WTC11 (cell line): ENCODE data around the gene MYO18A. TPM values are rescaled to one million over a fixed set of nuclear protein-coding genes. Genes with fewer than 3 reads are reported as not detected.

ENCODE experiments used
- ATAC-seq: fragments of 200-7000 bp; cut with Tn5 transposase; 2 replicates; pipeline ENCODE4 v1.10.0; 2021; ENCODE audit warnings: mild to moderate bottlenecking, moderate library complexity
- CTCF ChIA-PET: fragments of 300-600 bp; sonication (Branson Sonifier 250); formaldehyde crosslinking; loops from one replicate; lab custom pipeline; 2021; ENCODE audit warnings: antibody characterized with exemption; lab: Charles Lee
- POLR2A ChIA-PET: fragments of 350-600 bp; sonication (Branson Sonifier 250); formaldehyde crosslinking; loops from one replicate; lab custom pipeline; 2021; ENCODE audit warnings: antibody characterized with exemption; lab: Charles Lee
- DNase-seq: peaks from one replicate; pipeline ENCODE4 v3.0.0; 2021; ENCODE audit warnings: low spot score
- H3K27ac Mint-ChIP-seq: 2 replicates; pipeline ENCODE4 v1.8.0; 2021; ENCODE audit warnings: mixed read lengths
- H3K27me3 Mint-ChIP-seq: 2 replicates; pipeline ENCODE4 v1.8.0; 2021; ENCODE audit warnings: low read depth, mild to moderate bottlenecking, moderate library complexity, mixed read lengths
- H3K36me3 Mint-ChIP-seq: 2 replicates; pipeline ENCODE4 v1.8.0; 2021; ENCODE audit warnings: mixed read lengths
- H3K4me1 Mint-ChIP-seq: 2 replicates; pipeline ENCODE4 v1.8.0; 2022; ENCODE audit warnings: mixed read lengths
- H3K4me3 Mint-ChIP-seq: 2 replicates; pipeline ENCODE4 v1.8.0; 2021; ENCODE audit warnings: mild to moderate bottlenecking, moderate library complexity, mixed read lengths
- H3K9me3 Mint-ChIP-seq: 2 replicates; pipeline ENCODE4 v1.8.0; 2021; ENCODE audit warnings: mixed read lengths
- CBFB ChIP-seq: sonication (generic); formaldehyde crosslinking; IDR thresholded peaks from 2 replicates; pipeline ENCODE4 v1.8.1; 2022; ENCODE audit warnings: mild to moderate bottlenecking, low read depth, missing genetic modification reagents
- CREB1 ChIP-seq: sonication (generic); formaldehyde crosslinking; IDR thresholded peaks from 2 replicates; pipeline ENCODE4 v1.8.0; 2023; ENCODE audit warnings: mild to moderate bottlenecking, missing genetic modification reagents
- EMX1 ChIP-seq: fragments of 250-450 bp; sonication (Bioruptor Pico); IDR thresholded peaks from 2 replicates; pipeline ENCODE4 v1.8.0; 2021; ENCODE audit warnings: mild to moderate bottlenecking
- ETV6 ChIP-seq: sonication (generic); formaldehyde crosslinking; IDR thresholded peaks from 2 replicates; pipeline ENCODE4 v1.8.1; 2022; ENCODE audit warnings: mild to moderate bottlenecking, missing genetic modification reagents
- FOXJ3 ChIP-seq: sonication (generic); formaldehyde crosslinking; IDR thresholded peaks from 2 replicates; pipeline ENCODE4 v1.9.0; 2021; ENCODE audit warnings: missing genetic modification reagents, mild to moderate bottlenecking, borderline replicate concordance
- FOXP1 ChIP-seq: sonication (generic); formaldehyde crosslinking; IDR thresholded peaks from 2 replicates; pipeline ENCODE4 v1.8.0; 2022; ENCODE audit warnings: missing genetic modification reagents, mild to moderate bottlenecking, moderate library complexity, borderline replicate concordance
- JAZF1 ChIP-seq: fragments of 250-450 bp; sonication (Bioruptor Pico); IDR thresholded peaks from 2 replicates; pipeline ENCODE4 v1.9.0; 2021; ENCODE audit warnings: moderate library complexity, mild to moderate bottlenecking, inconsistent platforms
- MXD4 ChIP-seq: fragments of 250-450 bp; sonication (Bioruptor Pico); IDR thresholded peaks from 2 replicates; pipeline ENCODE4 v1.8.0; 2021; ENCODE audit warnings: mild to moderate bottlenecking, moderate library complexity, borderline replicate concordance
- MYBL2 ChIP-seq: sonication (generic); formaldehyde crosslinking; IDR thresholded peaks from 2 replicates; pipeline ENCODE4 v1.8.1; 2023; ENCODE audit warnings: mild to moderate bottlenecking, moderate library complexity, missing genetic modification reagents
- NFE2L1 ChIP-seq: sonication (generic); formaldehyde crosslinking; IDR thresholded peaks from 2 replicates; pipeline ENCODE4 v1.8.1; 2023; ENCODE audit warnings: missing genetic modification reagents
- NFYB ChIP-seq: sonication (generic); formaldehyde crosslinking; conservative IDR thresholded peaks from 2 replicates; pipeline ENCODE4 v1.8.0; 2022; ENCODE audit warnings: low read depth, missing genetic modification reagents
- NR1H2 ChIP-seq: sonication (generic); formaldehyde crosslinking; IDR thresholded peaks from 2 replicates; pipeline ENCODE4 v1.9.0; 2021; ENCODE audit warnings: mild to moderate bottlenecking, moderate library complexity, missing genetic modification reagents
- PRRX2 ChIP-seq: fragments of 250-450 bp; sonication (Bioruptor Pico); IDR thresholded peaks from 2 replicates; pipeline ENCODE4 v1.8.0; 2021; ENCODE audit warnings: mild to moderate bottlenecking
- RELA ChIP-seq: sonication (generic); formaldehyde crosslinking; IDR thresholded peaks from 2 replicates; pipeline ENCODE4 v1.8.1; 2022; ENCODE audit warnings: missing genetic modification reagents, mild to moderate bottlenecking, borderline replicate concordance
- SP1 ChIP-seq: sonication (generic); formaldehyde crosslinking; conservative IDR thresholded peaks from 2 replicates; pipeline ENCODE4 v1.8.1; 2022; ENCODE audit warnings: missing genetic modification reagents
- TEAD1 ChIP-seq: sonication (generic); formaldehyde crosslinking; IDR thresholded peaks from 2 replicates; pipeline ENCODE4 v1.8.0; 2022; ENCODE audit warnings: mild to moderate bottlenecking, missing genetic modification reagents
- ZBTB21 ChIP-seq: sonication (generic); formaldehyde crosslinking; IDR thresholded peaks from 2 replicates; pipeline ENCODE4 v1.8.1; 2023; ENCODE audit warnings: mild to moderate bottlenecking, missing genetic modification reagents, borderline replicate concordance
- ZNF232 ChIP-seq: sonication (generic); formaldehyde crosslinking; IDR thresholded peaks from 2 replicates; pipeline ENCODE4 v1.8.0; 2022; ENCODE audit warnings: mild to moderate bottlenecking, missing genetic modification reagents
- ZNF416 ChIP-seq: fragments of 250-450 bp; sonication (Bioruptor Pico); IDR thresholded peaks from 2 replicates; pipeline ENCODE4 v1.9.0; 2021; ENCODE audit warnings: mild to moderate bottlenecking, inconsistent platforms
- ZNF423 ChIP-seq: fragments of 250-450 bp; sonication (Bioruptor Pico); IDR thresholded peaks from 2 replicates; pipeline ENCODE4 v2.1.2; 2022; ENCODE audit warnings: mild to moderate bottlenecking, moderate library complexity
- total RNA-seq: library from RNA; stranded (reverse); gene quantifications from 3 replicates; pipeline ENCODE4 v1.2.3, GENCODE V29; 2021
- TF ChIP-seq, protein P1 (sequence below): fragments of 200-600 bp; IDR thresholded peaks from 2 replicates; pipeline ENCODE4 v1.8.0; 2022; ENCODE audit warnings: antibody characterized with exemption
- TF ChIP-seq, protein P2 (sequence below): sonication (generic); formaldehyde crosslinking; IDR thresholded peaks from 2 replicates; pipeline ENCODE4 v1.8.1; 2023; ENCODE audit warnings: mild to moderate bottlenecking, missing genetic modification reagents
- TF ChIP-seq, protein P3 (sequence below): sonication (generic); formaldehyde crosslinking; IDR thresholded peaks from 2 replicates; pipeline ENCODE4 v1.8.1; 2023; ENCODE audit warnings: mild to moderate bottlenecking, missing genetic modification reagents
- TF ChIP-seq, protein P4 (sequence below): sonication (generic); formaldehyde crosslinking; IDR thresholded peaks from 2 replicates; pipeline ENCODE4 v1.8.1; 2022; ENCODE audit warnings: mild to moderate bottlenecking, missing genetic modification reagents, moderate library complexity, borderline replicate concordance
- TF ChIP-seq, protein P5 (sequence below): sonication (generic); formaldehyde crosslinking; IDR thresholded peaks from 2 replicates; pipeline ENCODE4 v1.8.0; 2023; ENCODE audit warnings: missing genetic modification reagents, mild to moderate bottlenecking, borderline replicate concordance
- TF ChIP-seq, protein P6 (sequence below): sonication (generic); formaldehyde crosslinking; IDR thresholded peaks from 2 replicates; pipeline ENCODE4 v1.8.0; 2023; ENCODE audit warnings: missing genetic modification reagents

The MYO18A gene
- total RNA-seq, 1 experiment from 2014 or later: 54.9 TPM

DNA sequence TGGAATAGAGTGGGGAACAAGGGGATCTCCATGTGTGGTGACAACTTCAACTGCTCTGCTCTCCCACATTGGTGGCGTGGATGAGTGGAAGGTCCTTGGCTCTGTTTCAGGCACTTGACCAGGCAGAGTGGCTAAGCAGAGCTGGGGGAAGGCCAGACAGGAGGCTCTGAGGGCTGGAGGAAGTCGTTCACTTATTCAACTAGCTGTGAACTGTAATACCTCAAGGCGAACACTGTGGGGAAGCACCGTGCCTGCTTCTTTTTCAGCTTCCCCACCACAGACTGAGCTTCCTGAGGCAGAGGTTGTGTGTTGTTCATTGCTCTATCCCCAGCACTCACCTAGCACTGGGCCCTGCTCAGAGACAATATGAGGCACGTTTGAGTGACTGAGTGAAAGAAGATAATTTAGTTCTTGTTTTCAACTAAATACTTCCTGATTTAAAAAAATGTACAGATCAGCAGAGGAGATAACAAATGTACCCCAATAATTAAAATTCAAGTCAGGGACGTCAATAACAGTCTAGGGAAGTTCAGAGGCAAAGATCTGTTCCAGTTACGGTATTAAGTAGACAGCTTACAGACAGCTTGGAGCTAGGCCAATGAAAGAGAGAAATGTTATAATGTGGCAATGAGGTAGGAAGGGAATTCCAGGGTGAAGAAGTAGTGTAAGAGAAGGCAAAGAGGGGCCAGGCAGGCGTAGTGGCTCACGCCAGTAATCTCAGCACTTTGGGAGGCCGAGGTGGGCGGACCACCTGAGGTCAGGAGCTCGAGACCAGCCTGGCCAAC, 34.7 kb downstream of the MYO18A start (continued):
- TF ChIP-seq, protein P1, sequence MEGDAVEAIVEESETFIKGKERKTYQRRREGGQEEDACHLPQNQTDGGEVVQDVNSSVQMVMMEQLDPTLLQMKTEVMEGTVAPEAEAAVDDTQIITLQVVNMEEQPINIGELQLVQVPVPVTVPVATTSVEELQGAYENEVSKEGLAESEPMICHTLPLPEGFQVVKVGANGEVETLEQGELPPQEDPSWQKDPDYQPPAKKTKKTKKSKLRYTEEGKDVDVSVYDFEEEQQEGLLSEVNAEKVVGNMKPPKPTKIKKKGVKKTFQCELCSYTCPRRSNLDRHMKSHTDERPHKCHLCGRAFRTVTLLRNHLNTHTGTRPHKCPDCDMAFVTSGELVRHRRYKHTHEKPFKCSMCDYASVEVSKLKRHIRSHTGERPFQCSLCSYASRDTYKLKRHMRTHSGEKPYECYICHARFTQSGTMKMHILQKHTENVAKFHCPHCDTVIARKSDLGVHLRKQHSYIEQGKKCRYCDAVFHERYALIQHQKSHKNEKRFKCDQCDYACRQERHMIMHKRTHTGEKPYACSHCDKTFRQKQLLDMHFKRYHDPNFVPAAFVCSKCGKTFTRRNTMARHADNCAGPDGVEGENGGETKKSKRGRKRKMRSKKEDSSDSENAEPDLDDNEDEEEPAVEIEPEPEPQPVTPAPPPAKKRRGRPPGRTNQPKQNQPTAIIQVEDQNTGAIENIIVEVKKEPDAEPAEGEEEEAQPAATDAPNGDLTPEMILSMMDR: peak; percentile 24; the same call in 1 of the 2 replicates
- TF ChIP-seq JAZF1 (CRISPR knock-in tag): no peak
- TF ChIP-seq, protein P2, sequence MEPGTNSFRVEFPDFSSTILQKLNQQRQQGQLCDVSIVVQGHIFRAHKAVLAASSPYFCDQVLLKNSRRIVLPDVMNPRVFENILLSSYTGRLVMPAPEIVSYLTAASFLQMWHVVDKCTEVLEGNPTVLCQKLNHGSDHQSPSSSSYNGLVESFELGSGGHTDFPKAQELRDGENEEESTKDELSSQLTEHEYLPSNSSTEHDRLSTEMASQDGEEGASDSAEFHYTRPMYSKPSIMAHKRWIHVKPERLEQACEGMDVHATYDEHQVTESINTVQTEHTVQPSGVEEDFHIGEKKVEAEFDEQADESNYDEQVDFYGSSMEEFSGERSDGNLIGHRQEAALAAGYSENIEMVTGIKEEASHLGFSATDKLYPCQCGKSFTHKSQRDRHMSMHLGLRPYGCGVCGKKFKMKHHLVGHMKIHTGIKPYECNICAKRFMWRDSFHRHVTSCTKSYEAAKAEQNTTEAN (CRISPR knock-in tag): no peak
- no peak for TF ChIP-seq ZNF232 (CRISPR knock-in tag)
- 0 out of 2 replicates have a peak, but pooled peaks have one; percentile 21 for TF ChIP-seq CREB1 (CRISPR knock-in tag)
- TF ChIP-seq RELA (CRISPR knock-in tag): no peak
- TF ChIP-seq EMX1 (CRISPR knock-in tag): no peak
- TF ChIP-seq MXD4: no peak
- TF ChIP-seq ZNF423: no peak
- TF ChIP-seq ETV6 (CRISPR knock-in tag): no peak
- TF ChIP-seq FOXJ3 (CRISPR knock-in tag): no peak
- TF ChIP-seq ZBTB21 (CRISPR knock-in tag): no peak
- no peak for TF ChIP-seq FOXP1
- TF ChIP-seq PRRX2 (CRISPR knock-in tag): no peak
- TF ChIP-seq, all 79 proteins: peak for 3

DNA sequence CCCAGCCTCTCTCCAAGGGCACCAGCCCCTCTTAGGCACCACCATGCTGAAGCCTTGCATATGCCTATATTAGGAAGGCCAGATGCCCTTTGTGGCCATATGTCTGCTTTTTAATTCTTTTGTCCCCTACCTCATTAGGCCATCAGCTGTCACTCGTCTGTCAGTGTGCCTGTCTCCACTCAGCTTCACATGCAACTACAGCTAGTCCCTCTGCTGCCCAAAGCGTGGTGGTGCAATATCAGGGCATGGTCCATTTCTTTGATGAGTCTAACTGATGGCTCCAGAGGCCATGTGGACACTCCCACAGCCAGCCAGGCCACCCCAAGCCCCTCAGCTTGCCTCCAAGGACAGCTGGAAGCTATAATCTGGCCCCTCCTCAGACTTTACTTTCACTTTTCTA, 36.3 kb downstream of the MYO18A start:
- Mint-ChIP-seq H3K4me1 (peaks cover 46% of the 10 kb centered on the region), H3K27me3 (no peaks in the 10 kb centered on the region), H3K36me3 (no peaks in the 10 kb centered on the region), H3K9me3 (no peaks in the 10 kb centered on the region), H3K27ac (peak overlapping the region; percentile 7; the same call in 1 of the 2 replicates), H3K4me3 (no peak overlapping the region)
- POLR2A ChIA-PET: no interaction called here
- DNase-seq: no peak
- CTCF ChIA-PET: interaction anchor here (0.6 to 8.3 kb wide), 13 partner anchors 9 to 235 kb away, joined by 3 to 269 read pairs (median 4); partner anchors contain the start of gene MYO18A
- no peak for ATAC-seq
- TF ChIP-seq CBFB (CRISPR knock-in tag) (no peak), NFE2L1 (CRISPR knock-in tag) (no peak), NR1H2 (CRISPR knock-in tag) (no peak), MYBL2 (CRISPR knock-in tag) (no peak), TEAD1 (CRISPR knock-in tag) (no peak), ZNF416 (CRISPR knock-in tag) (no peak), SP1 (CRISPR knock-in tag) (no peak), NFYB (no peak)
- TF ChIP-seq, protein P3, sequence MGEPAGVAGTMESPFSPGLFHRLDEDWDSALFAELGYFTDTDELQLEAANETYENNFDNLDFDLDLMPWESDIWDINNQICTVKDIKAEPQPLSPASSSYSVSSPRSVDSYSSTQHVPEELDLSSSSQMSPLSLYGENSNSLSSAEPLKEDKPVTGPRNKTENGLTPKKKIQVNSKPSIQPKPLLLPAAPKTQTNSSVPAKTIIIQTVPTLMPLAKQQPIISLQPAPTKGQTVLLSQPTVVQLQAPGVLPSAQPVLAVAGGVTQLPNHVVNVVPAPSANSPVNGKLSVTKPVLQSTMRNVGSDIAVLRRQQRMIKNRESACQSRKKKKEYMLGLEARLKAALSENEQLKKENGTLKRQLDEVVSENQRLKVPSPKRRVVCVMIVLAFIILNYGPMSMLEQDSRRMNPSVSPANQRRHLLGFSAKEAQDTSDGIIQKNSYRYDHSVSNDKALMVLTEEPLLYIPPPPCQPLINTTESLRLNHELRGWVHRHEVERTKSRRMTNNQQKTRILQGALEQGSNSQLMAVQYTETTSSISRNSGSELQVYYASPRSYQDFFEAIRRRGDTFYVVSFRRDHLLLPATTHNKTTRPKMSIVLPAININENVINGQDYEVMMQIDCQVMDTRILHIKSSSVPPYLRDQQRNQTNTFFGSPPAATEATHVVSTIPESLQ: no peak
- TF ChIP-seq, protein P4, sequence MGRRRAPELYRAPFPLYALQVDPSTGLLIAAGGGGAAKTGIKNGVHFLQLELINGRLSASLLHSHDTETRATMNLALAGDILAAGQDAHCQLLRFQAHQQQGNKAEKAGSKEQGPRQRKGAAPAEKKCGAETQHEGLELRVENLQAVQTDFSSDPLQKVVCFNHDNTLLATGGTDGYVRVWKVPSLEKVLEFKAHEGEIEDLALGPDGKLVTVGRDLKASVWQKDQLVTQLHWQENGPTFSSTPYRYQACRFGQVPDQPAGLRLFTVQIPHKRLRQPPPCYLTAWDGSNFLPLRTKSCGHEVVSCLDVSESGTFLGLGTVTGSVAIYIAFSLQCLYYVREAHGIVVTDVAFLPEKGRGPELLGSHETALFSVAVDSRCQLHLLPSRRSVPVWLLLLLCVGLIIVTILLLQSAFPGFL (CRISPR knock-in tag): no peak
- TF ChIP-seq, protein P5, sequence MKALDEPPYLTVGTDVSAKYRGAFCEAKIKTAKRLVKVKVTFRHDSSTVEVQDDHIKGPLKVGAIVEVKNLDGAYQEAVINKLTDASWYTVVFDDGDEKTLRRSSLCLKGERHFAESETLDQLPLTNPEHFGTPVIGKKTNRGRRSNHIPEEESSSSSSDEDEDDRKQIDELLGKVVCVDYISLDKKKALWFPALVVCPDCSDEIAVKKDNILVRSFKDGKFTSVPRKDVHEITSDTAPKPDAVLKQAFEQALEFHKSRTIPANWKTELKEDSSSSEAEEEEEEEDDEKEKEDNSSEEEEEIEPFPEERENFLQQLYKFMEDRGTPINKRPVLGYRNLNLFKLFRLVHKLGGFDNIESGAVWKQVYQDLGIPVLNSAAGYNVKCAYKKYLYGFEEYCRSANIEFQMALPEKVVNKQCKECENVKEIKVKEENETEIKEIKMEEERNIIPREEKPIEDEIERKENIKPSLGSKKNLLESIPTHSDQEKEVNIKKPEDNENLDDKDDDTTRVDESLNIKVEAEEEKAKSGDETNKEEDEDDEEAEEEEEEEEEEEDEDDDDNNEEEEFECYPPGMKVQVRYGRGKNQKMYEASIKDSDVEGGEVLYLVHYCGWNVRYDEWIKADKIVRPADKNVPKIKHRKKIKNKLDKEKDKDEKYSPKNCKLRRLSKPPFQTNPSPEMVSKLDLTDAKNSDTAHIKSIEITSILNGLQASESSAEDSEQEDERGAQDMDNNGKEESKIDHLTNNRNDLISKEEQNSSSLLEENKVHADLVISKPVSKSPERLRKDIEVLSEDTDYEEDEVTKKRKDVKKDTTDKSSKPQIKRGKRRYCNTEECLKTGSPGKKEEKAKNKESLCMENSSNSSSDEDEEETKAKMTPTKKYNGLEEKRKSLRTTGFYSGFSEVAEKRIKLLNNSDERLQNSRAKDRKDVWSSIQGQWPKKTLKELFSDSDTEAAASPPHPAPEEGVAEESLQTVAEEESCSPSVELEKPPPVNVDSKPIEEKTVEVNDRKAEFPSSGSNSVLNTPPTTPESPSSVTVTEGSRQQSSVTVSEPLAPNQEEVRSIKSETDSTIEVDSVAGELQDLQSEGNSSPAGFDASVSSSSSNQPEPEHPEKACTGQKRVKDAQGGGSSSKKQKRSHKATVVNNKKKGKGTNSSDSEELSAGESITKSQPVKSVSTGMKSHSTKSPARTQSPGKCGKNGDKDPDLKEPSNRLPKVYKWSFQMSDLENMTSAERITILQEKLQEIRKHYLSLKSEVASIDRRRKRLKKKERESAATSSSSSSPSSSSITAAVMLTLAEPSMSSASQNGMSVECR (CRISPR knock-in tag): no peak
- TF ChIP-seq, protein P6, sequence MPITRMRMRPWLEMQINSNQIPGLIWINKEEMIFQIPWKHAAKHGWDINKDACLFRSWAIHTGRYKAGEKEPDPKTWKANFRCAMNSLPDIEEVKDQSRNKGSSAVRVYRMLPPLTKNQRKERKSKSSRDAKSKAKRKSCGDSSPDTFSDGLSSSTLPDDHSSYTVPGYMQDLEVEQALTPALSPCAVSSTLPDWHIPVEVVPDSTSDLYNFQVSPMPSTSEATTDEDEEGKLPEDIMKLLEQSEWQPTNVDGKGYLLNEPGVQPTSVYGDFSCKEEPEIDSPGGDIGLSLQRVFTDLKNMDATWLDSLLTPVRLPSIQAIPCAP (CRISPR knock-in tag): no peak
